HepG2 (cell line): ENCODE data around the gene TMEM63B. TPM values are rescaled to one million over a fixed set of nuclear protein-coding genes. Genes with fewer than 3 reads are reported as not detected.

Experiments used
- BHLHE40 ChIP-seq: IDR thresholded peaks from 2 replicates; pipeline ENCODE4 v1.6.1; 2011; ENCODE audit warnings: low read length, improper control_type of control experiment
- BRD4 ChIP-seq: sonication (generic); formaldehyde crosslinking; IDR thresholded peaks from 2 replicates; pipeline ENCODE4 v1.4.0; 2020; ENCODE audit warnings: missing genetic modification reagents
- CENPT ChIP-seq: sonication (generic); formaldehyde crosslinking; IDR thresholded peaks from 2 replicates; pipeline ENCODE4 v1.8.0; 2022; ENCODE audit warnings: low read depth, mild to moderate bottlenecking, moderate library complexity, missing genetic modification reagents
- ELF3 ChIP-seq: IDR thresholded peaks from 2 replicates; pipeline ENCODE4 v1.6.1; 2016; ENCODE audit warnings: missing genetic modification reagents, missing compliant biosample characterization
- GZF1 ChIP-seq: sonication (generic); formaldehyde crosslinking; IDR thresholded peaks from 2 replicates; pipeline ENCODE4 v1.5.1; 2020; ENCODE audit warnings: mild to moderate bottlenecking, missing genetic modification reagents
- IKZF4 ChIP-seq: sonication (generic); formaldehyde crosslinking; IDR thresholded peaks from 2 replicates; pipeline ENCODE4 v1.5.1; 2020; ENCODE audit warnings: borderline replicate concordance, mild to moderate bottlenecking, low read depth, missing genetic modification reagents; ENCODE audit errors: not compliant biosample characterization
- MIER2 ChIP-seq: IDR thresholded peaks from 2 replicates; pipeline ENCODE4 v1.6.1; 2016; ENCODE audit warnings: missing biosample characterization, missing genetic modification reagents
- TSC22D2 ChIP-seq: sonication (generic); formaldehyde crosslinking; IDR thresholded peaks from 2 replicates; pipeline ENCODE4 v1.5.1; 2020; ENCODE audit warnings: missing genetic modification reagents, mild to moderate bottlenecking, borderline replicate concordance
- ZNF235 ChIP-seq: sonication (generic); formaldehyde crosslinking; IDR thresholded peaks from 2 replicates; pipeline ENCODE4 v1.8.1; 2023; ENCODE audit warnings: mild to moderate bottlenecking, missing genetic modification reagents, borderline replicate concordance
- ZNF335 ChIP-seq: sonication (generic); formaldehyde crosslinking; IDR thresholded peaks from 2 replicates; pipeline ENCODE4 v1.4.0; 2020; ENCODE audit warnings: missing genetic modification reagents
- ZNF607 ChIP-seq: sonication (generic); formaldehyde crosslinking; IDR thresholded peaks from 2 replicates; pipeline ENCODE4 v1.5.1; 2020; ENCODE audit warnings: missing genetic modification reagents, mild to moderate bottlenecking, borderline replicate concordance
- polyA plus RNA-seq, 8 experiments: library from polyadenylated mRNA; depleted of rRNA in 3 of 8; stranded (reverse) in 7 of 8; unstranded in 1 of 8; fragments of >200 nt; fragmentation: Illumina TruSeq in 4 of 8; extraction: Trizol in 4 of 8; gene quantifications; 2 replicates each; pipeline versions ENCODE4 v1.2.1 to v1.2.3, GENCODE V29; 2011 to 2016; ENCODE audit warnings: low read depth in 4 of 8, missing spikeins in 1 of 8, mixed read lengths in 1 of 8; ENCODE audit not compliant: insufficient read depth in 1 of 8
- total RNA-seq, 5 experiments: library from RNA; depleted of rRNA; stranded (reverse); fragments of >200 nt; fragmentation: Illumina TruSeq; extraction: Trizol; gene quantifications; 2 replicates each; pipeline ENCODE4 v1.2.3, GENCODE V29; 2016; ENCODE audit warnings: low read depth in 1 of 5
- TF ChIP-seq, protein P1 (sequence below): sonication (generic); formaldehyde crosslinking; IDR thresholded peaks from 2 replicates; pipeline ENCODE4 v1.4.0; 2020; ENCODE audit warnings: mild to moderate bottlenecking, missing genetic modification reagents, borderline replicate concordance
- TF ChIP-seq, protein P2 (sequence below): sonication (generic); formaldehyde crosslinking; IDR thresholded peaks from 2 replicates; pipeline ENCODE4 v1.8.0; 2022; ENCODE audit warnings: missing genetic modification reagents, low read depth, mild to moderate bottlenecking, borderline replicate concordance
- TF ChIP-seq, protein P3 (sequence below): sonication (generic); formaldehyde crosslinking; IDR thresholded peaks from 2 replicates; pipeline ENCODE4 v1.4.0; 2020; ENCODE audit warnings: missing genetic modification reagents
- TF ChIP-seq, protein P4 (sequence below): IDR thresholded peaks from 2 replicates; pipeline ENCODE4 v1.6.1; 2016; ENCODE audit warnings: missing genetic modification reagents, missing compliant biosample characterization
- TF ChIP-seq, protein P5 (sequence below): sonication (generic); formaldehyde crosslinking; IDR thresholded peaks from 2 replicates; pipeline ENCODE4 v1.4.0; 2020; ENCODE audit warnings: missing genetic modification reagents, borderline replicate concordance

The TMEM63B gene
- total and polyA plus RNA-seq, 2 of the 13 experiments (the other 11 are each of a cell fraction or from before 2014, with no cell fraction given) = 27.4 to 75.8 TPM

DNA sequence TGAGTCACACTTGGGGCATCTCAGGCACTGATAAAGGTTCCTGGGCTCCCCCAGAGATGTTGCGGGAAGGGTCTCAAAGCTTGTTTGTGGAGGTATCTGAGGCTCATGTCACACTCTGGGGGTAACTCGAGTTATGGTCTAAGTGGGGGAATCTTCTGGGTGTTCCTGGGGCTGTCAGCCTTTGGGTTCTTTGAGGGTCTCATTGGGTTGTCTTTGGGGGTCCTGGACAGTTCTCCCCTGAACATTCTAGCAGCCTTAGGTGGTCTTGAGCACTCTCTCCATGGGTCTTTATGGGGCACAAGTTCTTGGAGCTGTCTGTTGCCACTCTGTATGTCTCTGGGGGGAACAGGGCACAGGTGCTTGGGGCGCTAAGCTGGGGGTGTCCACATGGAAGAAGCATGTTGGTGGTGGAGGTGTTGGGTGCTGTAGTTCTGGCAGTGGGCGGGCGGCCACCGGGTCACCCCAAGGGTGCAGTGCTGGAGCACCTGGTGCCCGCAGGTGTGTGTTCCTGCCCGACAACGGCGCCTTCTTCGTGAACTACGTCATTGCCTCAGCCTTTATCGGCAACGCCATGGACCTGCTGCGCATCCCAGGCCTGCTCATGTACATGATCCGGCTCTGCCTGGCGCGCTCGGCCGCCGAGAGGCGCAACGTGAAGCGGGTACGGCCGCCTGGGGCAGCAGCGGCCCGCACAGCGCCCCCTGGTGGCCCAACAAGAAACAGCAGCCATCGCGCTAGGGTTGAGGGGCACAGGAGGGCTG is 24.2 kb downstream of the TMEM63B start (continued):
- TF ChIP-seq, protein P1, sequence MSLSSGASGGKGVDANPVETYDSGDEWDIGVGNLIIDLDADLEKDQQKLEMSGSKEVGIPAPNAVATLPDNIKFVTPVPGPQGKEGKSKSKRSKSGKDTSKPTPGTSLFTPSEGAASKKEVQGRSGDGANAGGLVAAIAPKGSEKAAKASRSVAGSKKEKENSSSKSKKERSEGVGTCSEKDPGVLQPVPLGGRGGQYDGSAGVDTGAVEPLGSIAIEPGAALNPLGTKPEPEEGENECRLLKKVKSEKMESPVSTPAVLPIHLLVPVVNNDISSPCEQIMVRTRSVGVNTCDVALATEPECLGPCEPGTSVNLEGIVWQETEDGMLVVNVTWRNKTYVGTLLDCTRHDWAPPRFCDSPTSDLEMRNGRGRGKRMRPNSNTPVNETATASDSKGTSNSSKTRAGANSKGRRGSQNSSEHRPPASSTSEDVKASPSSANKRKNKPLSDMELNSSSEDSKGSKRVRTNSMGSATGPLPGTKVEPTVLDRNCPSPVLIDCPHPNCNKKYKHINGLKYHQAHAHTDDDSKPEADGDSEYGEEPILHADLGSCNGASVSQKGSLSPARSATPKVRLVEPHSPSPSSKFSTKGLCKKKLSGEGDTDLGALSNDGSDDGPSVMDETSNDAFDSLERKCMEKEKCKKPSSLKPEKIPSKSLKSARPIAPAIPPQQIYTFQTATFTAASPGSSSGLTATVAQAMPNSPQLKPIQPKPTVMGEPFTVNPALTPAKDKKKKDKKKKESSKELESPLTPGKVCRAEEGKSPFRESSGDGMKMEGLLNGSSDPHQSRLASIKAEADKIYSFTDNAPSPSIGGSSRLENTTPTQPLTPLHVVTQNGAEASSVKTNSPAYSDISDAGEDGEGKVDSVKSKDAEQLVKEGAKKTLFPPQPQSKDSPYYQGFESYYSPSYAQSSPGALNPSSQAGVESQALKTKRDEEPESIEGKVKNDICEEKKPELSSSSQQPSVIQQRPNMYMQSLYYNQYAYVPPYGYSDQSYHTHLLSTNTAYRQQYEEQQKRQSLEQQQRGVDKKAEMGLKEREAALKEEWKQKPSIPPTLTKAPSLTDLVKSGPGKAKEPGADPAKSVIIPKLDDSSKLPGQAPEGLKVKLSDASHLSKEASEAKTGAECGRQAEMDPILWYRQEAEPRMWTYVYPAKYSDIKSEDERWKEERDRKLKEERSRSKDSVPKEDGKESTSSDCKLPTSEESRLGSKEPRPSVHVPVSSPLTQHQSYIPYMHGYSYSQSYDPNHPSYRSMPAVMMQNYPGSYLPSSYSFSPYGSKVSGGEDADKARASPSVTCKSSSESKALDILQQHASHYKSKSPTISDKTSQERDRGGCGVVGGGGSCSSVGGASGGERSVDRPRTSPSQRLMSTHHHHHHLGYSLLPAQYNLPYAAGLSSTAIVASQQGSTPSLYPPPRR = no peak
- TF ChIP-seq, protein P2, sequence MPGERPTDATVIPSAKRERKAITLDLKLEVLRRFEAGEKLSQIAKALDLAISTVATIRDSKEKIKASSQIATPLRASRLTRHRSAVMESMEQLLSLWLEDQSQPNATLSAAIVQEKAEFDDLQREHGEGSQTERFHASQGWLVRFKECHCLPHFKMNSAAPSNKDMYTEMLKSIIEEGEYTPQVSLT (CRISPR knock-in tag) = no peak
- no peak for TF ChIP-seq ZNF235 (CRISPR knock-in tag)
- TF ChIP-seq GZF1 (CRISPR knock-in tag) = no peak
- TF ChIP-seq, protein P3, sequence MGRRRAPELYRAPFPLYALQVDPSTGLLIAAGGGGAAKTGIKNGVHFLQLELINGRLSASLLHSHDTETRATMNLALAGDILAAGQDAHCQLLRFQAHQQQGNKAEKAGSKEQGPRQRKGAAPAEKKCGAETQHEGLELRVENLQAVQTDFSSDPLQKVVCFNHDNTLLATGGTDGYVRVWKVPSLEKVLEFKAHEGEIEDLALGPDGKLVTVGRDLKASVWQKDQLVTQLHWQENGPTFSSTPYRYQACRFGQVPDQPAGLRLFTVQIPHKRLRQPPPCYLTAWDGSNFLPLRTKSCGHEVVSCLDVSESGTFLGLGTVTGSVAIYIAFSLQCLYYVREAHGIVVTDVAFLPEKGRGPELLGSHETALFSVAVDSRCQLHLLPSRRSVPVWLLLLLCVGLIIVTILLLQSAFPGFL = no peak
- 0 out of 2 replicates have a peak, but pooled peaks have one; percentile 27 for TF ChIP-seq ZNF335
- 0 out of 2 replicates have a peak, but pooled peaks have one; percentile 45 for TF ChIP-seq ZNF607 (CRISPR knock-in tag)
- no peak for TF ChIP-seq IKZF4 (CRISPR knock-in tag)
- TF ChIP-seq CENPT (CRISPR knock-in tag) = peak; percentile 38; the same call in 1 of the 2 replicates
- 0 out of 2 replicates have a peak, but pooled peaks have one; percentile 17 for TF ChIP-seq BRD4 (CRISPR knock-in tag)
- peak; percentile 70; the same call in 1 of the 2 replicates for TF ChIP-seq TSC22D2 (CRISPR knock-in tag)
- TF ChIP-seq, protein P4, sequence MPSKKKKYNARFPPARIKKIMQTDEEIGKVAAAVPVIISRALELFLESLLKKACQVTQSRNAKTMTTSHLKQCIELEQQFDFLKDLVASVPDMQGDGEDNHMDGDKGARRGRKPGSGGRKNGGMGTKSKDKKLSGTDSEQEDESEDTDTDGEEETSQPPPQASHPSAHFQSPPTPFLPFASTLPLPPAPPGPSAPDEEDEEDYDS (CRISPR knock-in tag) = 0 out of 2 replicates have a peak, but pooled peaks have one; percentile 35
- 0 out of 2 replicates have a peak, but pooled peaks have one; percentile 14 for TF ChIP-seq BHLHE40
- TF ChIP-seq ELF3 (CRISPR knock-in tag) = peak; percentile 61; the same call in 1 of the 2 replicates
- TF ChIP-seq MIER2 (CRISPR knock-in tag) = peak; percentile 52; the same call in 1 of the 2 replicates
- TF ChIP-seq, protein P5, sequence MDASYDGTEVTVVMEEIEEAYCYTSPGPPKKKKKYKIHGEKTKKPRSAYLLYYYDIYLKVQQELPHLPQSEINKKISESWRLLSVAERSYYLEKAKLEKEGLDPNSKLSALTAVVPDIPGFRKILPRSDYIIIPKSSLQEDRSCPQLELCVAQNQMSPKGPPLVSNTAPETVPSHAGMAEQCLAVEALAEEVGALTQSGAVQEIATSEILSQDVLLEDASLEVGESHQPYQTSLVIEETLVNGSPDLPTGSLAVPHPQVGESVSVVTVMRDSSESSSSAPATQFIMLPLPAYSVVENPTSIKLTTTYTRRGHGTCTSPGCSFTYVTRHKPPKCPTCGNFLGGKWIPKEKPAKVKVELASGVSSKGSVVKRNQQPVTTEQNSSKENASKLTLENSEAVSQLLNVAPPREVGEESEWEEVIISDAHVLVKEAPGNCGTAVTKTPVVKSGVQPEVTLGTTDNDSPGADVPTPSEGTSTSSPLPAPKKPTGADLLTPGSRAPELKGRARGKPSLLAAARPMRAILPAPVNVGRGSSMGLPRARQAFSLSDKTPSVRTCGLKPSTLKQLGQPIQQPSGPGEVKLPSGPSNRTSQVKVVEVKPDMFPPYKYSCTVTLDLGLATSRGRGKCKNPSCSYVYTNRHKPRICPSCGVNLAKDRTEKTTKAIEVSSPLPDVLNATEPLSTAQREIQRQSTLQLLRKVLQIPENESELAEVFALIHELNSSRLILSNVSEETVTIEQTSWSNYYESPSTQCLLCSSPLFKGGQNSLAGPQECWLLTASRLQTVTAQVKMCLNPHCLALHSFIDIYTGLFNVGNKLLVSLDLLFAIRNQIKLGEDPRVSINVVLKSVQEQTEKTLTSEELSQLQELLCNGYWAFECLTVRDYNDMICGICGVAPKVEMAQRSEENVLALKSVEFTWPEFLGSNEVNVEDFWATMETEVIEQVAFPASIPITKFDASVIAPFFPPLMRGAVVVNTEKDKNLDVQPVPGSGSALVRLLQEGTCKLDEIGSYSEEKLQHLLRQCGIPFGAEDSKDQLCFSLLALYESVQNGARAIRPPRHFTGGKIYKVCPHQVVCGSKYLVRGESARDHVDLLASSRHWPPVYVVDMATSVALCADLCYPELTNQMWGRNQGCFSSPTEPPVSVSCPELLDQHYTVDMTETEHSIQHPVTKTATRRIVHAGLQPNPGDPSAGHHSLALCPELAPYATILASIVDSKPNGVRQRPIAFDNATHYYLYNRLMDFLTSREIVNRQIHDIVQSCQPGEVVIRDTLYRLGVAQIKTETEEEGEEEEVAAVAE = no peak; the same call in 1 of the 2 replicates
